HG03469 (cell line): ENCODE data around the gene IFI30.
A peak's percentile ranks its signal among the peaks of the same experiment; 100 is the strongest.
"Not testable (repeated sequence)": the region's sequence is repeated elsewhere in the genome, so short reads cannot be mapped to it uniquely, and the experiment has no call there.

Experiments
- ATAC-seq: cut with Tn5 transposase; IDR thresholded peaks from one replicate; pipeline ENCODE4 v1.9.1; 2021; ENCODE audit warnings: mild to moderate bottlenecking, moderate library complexity, moderate number of reproducible peaks; ENCODE audit not compliant: unreplicated experiment

IFI30 gene

DNA sequence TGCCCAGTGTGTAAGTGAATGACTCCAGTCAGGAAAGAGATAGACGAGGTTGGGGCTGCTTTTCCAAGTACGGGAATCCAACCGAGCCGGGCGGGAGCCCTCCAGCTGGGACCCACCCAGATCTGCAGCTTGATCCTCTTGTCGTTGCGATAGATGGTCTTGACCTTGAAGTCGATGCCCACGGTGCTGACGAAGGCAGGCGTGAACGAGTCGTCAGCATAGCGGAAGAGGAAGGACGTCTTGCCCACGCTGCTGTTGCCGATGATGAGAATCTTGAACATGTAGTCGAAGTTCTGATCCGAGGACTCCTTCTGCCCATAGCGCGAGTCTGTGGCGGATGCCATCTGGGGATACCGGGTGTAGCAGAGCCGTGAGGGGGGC lies 28.8 kb downstream of the IFI30 start:
- no peak for ATAC-seq

- ATAC-seq = no peak
Measured at GRCh38 chr19:18202778-18203407, 29.3 kb downstream of the IFI30 start.

- no peak for ATAC-seq
Measured at GRCh38 chr19:18203408-18203862, 29.8 kb downstream of the IFI30 start.

DNA sequence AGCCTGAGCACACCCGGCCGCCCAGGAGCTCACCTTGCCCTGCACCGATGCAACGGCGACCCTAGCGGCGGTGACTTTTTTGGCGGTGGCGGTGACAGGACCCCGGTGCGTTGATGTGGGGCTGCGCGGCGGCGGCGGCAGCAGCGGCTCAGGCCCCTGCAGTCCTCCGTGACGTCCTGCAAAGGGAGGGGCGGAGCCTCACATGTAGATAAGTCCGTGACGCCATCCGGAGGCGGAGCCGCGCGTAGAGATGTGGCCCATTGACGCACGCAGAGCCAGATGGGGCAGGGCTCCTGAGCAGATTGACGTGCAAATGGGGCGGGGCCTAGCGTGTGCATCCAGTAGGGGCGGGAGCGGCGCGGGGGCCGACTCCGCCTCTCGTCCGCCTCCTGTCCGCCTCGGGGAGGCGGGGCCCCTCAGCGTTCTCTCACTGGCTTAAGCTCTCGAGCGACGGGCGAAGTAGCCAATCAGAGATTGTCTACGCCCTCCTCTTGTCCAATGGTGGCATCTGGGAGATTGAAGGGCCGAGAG lies 30.3 kb downstream of the IFI30 start, which contains the start of gene RAB3A:
RAB3A (minus strand) TSS at position 180 of the 531 bp plus-strand sequence. CDS start 1,302 bp downstream, outside the sequence.
- peak; percentile 85 for ATAC-seq

DNA sequence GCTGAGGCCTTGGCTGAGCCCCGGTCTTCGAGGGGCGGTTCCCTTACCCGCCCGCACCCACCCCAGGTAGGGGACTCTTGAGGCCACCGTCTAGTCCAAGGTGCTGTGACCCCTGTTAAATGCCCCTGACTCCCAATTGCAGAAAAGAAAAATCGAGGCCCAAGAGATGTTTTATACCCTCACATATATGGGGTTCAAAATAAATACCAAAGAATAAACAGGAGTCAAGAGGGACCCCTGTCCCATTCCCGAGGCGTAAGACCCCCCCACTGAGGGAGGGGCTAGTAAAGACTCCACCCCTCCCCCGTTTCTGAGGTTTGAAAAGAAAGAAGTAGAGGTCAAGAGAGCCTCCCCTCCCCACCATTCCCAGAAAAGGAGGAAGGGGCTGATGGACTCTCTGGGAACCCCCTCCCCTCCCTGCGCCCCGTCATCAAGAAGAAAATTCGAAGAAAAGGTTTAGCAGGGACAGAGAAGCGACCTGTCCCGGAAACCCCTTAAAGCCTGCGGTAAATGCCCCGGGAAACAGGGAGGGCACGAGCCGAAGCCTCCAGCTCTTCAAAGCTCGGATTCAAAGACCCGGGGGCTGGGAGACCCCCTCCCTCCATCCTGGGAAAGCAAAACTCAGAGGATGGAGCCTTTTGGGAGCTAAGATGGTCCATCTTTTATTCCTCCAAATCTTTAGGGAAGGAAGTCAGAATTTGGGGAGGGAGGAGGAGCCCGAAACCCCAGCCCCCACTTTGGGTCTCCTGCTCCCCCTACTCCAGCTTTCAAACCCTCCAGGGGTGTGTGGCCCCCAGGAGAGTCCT lies 31.0 kb downstream of the IFI30 start:
- ATAC-seq = peak; percentile 1

- no peak for ATAC-seq
Measured at GRCh38 chr19:18205200-18205892, 31.7 kb downstream of the IFI30 start.

DNA sequence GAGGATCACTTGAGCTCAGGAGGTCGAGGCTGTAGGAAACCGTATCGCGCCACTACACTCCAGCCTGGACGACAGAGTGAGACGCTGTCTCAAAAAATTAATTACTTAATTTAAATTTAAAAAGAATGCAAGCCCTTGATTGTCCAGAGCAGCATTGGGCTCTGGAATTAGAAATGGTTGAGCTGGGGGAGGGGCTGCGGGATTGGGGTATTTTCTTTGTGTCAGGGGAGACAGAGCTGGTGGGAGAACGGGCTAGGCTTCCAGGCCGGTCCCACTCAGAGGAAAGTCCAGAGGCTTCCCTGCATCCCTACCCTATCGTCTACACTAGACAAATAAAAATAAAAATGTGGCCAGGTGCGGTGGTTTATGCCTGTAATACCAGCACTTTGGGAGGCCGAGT lies 32.4 kb downstream of the IFI30 start:
- no peak for ATAC-seq

DNA sequence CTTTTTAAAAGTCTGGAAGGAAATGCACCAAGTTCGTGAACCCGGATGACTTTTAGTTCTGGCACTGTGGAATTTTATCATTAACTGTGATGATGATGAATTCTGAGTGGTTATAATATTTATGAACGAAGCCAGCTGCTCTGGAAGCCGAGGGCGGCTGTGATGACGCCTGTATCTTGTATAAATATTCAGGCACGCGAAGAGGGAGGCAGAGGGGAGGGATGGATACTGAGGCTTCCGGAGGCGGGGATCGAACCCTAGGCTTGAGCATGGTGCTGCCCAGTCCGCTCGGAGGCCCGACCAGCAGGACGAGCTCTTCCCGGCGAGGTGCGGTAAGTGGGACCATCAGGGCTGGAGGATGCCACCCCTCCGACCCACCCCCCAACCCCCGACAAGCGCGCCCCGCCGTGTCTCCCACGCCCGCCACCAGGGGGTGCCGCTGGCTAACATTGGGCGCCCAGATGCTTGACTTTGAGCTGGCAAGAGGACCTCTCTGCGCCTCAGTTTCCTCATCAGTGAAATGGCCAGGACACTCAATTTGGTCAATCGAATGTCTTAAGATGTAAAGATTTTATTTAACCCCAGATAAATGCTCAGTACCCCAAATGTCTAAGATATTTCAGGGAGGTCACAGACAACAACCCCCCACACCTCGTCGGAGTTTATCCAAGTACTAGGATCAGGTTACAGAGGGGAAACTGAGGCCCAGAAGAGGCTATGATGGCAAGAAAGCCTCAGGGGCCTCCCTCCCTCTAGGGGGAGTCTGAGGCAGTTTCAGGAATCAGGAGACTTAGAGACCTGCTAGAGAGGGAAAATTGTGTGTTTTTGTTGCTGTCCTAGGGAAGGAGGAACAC lies 34.7 kb downstream of the IFI30 start:
- ATAC-seq = no peak

- not testable (repeated sequence) for ATAC-seq
Measured at GRCh38 chr19:18209912-18210311, 36.3 kb downstream of the IFI30 start.

DNA sequence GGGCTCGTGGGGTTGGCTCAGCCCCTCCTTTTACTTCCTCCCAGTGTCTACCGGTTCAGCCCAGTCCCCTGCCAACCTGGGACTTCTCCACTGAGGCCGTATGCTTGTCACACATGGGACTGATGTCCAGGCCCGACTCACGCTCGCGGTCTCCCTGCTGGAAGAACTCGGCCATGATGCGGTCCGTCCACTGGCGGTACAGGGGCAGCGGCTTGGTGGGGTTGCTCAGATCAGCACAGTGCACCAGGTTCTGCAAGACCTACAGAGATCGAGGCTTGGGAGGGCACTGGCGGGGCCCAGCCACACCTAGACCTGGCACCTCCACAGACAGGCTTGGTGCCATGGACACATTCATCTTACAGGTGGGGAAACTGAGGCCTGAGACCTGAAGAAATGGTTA lies 38.1 kb downstream of the IFI30 start:
- ATAC-seq = no peak

- no peak for ATAC-seq
Measured at GRCh38 chr19:18214779-18215433, 41.3 kb downstream of the IFI30 start.

DNA sequence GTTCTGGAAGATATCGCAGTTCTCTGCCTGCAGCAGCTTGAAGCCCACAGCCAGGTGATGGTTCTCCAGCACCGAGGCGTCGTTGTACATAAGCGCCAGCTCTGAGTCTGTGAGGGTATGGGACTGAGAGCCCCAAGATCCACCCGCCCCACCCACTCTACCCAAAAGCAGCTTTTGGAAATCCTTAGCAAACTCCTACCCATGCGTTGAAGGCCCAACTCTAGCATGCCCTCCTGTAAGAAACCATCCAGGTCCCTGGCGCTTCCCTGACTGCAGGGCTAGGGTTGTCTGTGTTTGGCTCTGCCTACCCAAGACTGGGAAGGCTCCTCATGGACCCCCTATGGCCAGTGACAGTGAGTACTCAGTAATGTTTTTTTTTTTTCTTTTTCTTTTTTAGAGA lies 43.2 kb downstream of the IFI30 start:
- no peak for ATAC-seq

DNA sequence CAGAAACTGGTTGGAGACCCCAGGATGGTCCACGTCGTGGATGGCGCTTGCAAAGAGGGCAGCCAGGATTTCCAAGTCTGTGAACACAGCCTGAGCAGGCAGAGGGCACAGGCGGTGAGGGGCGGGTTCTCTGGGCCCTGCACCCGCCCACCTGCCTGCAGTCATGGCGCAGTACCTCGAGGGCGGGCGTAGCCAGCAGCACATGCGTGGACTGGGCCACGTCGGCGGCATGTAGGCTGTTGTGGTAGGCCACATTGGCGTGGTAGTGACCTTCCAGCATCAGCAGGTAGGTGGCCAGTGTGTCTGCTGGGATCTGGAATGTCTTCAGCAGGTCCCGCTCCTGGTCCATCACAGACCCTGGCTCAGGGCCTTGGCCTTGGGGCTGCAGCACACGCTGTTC lies 44.5 kb downstream of the IFI30 start:
- no peak for ATAC-seq

DNA sequence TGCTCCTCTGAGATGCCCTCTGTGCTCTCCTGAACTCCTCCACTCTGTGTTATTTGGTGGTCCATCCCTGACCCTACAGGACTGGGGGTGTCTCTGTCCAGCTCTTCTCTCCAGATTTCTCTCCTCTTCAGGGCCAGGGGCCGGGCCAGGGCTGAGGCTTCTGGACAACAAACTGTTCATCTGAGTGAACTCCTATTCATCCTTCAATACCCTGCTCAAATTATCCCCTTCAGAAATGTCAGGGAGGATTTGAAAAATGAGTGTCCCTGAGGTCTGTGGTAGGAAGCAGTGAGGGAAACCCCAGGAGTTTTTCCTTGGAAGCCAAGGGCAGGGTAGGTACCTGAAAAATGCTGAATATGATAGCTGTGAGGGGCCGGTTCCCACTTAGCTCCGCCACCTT lies 45.0 kb downstream of the IFI30 start:
- ATAC-seq = no peak

DNA sequence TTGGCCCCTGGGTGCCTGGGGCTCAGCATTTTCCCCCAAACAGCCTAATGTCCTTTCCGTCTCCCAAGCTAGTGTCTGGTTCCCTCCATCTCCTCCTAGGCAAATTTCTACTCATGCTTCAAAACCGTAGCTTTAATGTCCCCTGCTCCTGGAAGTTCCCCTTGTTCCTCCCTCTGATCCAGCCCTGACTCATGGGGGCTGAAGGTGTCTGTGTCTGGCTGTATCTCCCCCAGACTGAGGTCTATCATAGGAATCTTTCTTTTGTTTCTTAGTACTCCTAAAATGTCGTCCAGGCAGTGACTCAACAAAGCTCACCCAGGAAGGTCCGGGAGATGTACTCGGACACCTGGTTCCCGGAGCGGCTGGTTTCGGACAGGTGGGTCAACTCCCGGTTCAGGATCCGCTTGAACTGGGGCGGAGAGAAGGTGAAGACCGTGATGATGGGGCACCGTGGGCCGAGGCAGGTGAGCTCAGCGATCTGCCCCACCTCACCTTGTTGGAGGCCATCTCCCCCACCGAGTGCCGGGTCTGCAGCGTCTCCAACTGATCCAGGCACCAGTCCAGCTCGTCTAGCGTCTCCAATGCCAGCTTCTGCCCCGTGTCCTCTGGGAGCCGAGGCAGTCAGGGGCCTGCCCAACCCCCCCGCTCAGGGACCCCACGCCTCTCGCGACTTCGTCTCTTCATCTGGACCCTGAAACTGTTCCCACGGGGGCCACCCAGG lies 46.5 kb downstream of the IFI30 start:
- ATAC-seq = no peak

DNA sequence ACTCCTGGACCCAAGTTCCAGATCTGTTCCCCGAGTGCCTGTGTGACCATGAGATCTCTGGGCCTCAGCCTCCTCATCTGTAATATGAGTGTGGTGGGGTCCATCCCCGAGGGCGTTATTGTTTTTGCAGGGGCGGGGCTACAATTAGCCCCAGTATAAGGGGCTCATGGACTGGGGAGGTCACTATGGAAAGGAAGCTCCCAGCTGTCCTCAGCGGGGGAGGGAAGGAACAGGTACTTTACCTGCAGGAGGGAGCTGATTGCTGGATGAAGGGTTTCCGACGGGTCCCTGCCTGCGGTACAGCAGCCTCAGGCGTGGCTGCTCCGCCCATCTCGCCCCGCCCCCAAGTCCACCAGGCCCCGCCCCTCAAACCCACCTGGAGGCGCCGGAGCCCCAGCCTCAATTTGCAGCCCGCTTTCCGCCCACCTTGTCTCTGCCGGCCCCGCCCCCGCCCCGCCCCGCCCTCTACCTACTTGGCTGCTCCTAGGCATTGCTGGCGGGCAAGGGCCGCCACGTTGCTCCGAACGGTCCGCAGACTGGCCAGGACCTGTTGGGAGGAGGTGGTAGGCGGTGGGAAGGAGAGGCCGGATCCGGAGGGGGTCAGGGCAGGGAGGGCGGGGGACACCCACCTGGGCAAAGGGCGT lies 47.1 kb downstream of the IFI30 start:
- ATAC-seq = no peak

GRCh38 chr19:18221815-18222725 lies 48.5 kb downstream of the IFI30 start:
- ATAC-seq = no peak
